ENCODE data around the gene GNPTG.

The GNPTG gene

DNA sequence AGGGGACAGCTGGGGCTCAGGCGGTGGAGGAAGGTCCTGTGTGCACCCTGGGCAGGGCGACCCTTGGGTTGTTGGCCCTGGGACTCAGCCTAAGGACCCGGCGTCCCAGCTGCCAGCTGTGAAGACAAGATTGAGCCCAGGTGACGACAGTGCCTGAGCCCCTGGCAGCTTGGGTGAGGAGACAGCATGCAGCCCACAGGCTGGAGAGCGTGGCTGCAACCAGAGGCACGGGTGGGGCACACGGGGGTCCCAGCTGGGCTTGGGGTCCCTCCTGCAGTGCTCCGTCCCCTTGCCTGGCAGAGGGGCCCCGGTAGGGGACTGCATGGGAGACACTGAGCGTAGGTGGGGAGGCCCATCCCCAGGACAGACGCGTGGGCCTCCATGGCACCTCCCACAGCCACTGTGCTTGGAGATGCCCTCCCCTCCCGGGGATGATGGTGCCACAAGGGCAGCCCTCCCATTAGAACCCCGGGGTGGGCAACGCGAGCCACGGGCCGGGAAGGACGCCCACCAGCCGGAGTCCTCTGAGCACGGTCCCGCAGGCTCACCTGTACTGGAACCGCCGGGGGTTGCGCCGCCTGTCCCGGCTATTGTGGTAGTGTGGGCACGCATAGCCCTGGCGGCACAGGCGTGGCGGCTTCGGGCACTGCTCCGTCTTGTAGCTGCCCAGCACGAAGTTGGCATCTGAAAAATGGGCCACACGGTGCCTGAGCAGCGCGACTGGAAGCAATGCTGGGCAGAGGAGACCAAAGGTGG is 47.3 kb downstream of the GNPTG start:
- no peaks in the 10 kb centered on the region for H3K4me1 ChIP-seq (ENCODE audit: control insufficient read depth, insufficient read depth, low read length)
- no peak overlapping the region for H3K27ac ChIP-seq (ENCODE audit: low read length)
- H3K27me3 ChIP-seq (ENCODE audit: control insufficient read depth, insufficient read depth, low read length), result no peaks in the 10 kb centered on the region
- no peak overlapping the region for H3K4me3 ChIP-seq (ENCODE audit: low read length)
- peaks cover 10% of the 10 kb centered on the region for H3K36me3 ChIP-seq (ENCODE audit: control insufficient read depth, insufficient read depth, low read length)
- DNase-seq (ENCODE audit: low read depth, low spot score), result no peak
- no peaks in the 10 kb centered on the region for H3K9me3 ChIP-seq (ENCODE audit: control insufficient read depth, insufficient read depth, low read length)
- no CpG with 5 or more reads among the region's 38 CpGs for WGBS (ENCODE audit: insufficient coverage, insufficient read length)

DNA sequence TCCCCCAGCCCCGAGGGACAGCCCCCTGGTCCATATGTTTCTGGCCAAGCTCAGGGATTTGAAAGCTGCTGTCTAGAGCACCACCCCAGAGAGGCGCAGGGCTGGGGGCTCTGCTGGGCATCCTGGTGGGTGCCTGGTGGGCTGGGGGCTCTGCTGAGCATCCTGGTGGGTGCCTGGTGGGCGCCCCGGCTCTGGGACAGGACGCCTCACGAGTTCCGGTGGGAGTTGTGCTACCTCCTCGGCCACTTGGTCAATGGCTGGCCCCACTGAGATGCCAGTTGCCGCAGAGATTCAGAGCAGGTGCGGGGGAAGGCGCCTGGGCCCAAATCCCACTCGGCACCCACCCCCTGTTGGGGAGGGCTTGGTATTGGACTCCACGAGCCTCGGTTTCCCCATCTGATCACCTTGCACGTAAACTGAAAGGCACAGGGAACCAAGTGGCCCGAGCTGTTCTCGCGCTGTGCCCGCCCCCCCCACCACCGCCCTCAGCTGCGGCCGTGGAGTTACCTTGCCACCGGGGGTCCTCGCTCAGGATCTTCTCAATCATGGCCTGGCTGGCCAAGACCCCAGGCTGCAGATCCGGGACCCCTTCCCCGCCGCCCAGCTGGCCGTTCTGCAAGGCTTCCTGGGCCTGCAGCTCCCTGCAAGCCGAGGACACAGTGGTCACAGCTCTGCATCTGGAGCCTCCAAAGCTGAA is 49.5 kb downstream of the GNPTG start:
- Histone ChIP-seq H3K27ac (ENCODE audit: low read length) (no peak overlapping the region), H3K9me3 (ENCODE audit: control insufficient read depth, insufficient read depth, low read length) (no peaks in the 10 kb centered on the region), H3K27me3 (ENCODE audit: control insufficient read depth, insufficient read depth, low read length) (no peaks in the 10 kb centered on the region), H3K4me3 (ENCODE audit: low read length) (no peak overlapping the region), H3K36me3 (ENCODE audit: control insufficient read depth, insufficient read depth, low read length) (peaks cover 10% of the 10 kb centered on the region), H3K4me1 (ENCODE audit: control insufficient read depth, insufficient read depth, low read length) (no peaks in the 10 kb centered on the region)
- WGBS (ENCODE audit: insufficient coverage, insufficient read length), result no CpG with 5 or more reads among the region's 29 CpGs
- no peak for DNase-seq (ENCODE audit: low read depth, low spot score)

DNA sequence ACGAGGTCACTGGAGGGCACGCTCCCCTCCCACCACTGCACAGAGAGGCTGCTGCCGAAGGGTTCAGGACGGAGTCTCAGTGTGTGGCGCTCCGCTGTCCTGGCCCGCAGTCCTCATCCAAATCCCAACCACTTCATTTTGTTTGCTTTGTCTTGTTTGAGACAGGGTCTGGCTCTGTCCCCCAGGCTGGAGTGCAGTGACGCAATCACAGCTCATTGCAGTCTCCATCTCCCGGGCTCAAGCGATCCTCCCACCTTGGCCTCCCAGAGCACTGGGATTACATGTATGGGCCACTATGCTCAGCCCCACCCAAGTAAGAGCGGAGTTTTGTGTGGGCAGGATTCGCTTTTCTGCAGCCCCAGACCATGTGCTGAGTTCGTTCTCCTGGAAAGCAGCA is 50.0 kb downstream of the GNPTG start:
- Histone ChIP-seq H3K9me3 (ENCODE audit: control insufficient read depth, insufficient read depth, low read length) (no peaks in the 10 kb centered on the region), H3K27me3 (ENCODE audit: control insufficient read depth, insufficient read depth, low read length) (no peaks in the 10 kb centered on the region), H3K36me3 (ENCODE audit: control insufficient read depth, insufficient read depth, low read length) (peaks cover 10% of the 10 kb centered on the region), H3K4me1 (ENCODE audit: control insufficient read depth, insufficient read depth, low read length) (no peaks in the 10 kb centered on the region), H3K27ac (ENCODE audit: low read length) (no peak overlapping the region), H3K4me3 (ENCODE audit: low read length) (no peak overlapping the region)
- WGBS (ENCODE audit: insufficient coverage, insufficient read length), result no CpG with 5 or more reads among the region's 13 CpGs
- DNase-seq (ENCODE audit: low read depth, low spot score), result no peak

DNA sequence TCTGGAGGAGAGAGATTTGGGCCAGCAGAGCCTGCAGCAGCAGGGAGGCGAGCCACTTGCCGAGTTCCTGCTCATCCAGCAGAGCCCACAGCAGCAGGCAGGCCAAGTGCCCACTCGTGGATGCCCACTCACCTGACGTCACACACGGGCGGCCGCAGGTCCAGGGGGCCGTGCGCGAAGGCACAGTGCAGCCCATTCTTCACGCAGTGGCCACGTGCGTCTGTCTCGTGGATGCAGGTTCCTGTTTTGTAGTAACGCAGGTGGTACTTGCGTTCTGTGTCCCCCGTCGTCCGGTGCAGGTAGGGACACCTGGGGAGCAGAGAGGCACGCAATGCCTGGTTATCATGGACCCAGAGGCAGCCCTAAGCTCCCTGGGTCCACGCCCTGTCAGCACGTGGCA is 51.3 kb downstream of the GNPTG start:
- H3K36me3 ChIP-seq (ENCODE audit: control insufficient read depth, insufficient read depth, low read length), result peaks cover 10% of the 10 kb centered on the region
- H3K27ac ChIP-seq (ENCODE audit: low read length), result no peak overlapping the region
- no peak for DNase-seq (ENCODE audit: low read depth, low spot score)
- no peaks in the 10 kb centered on the region for H3K9me3 ChIP-seq (ENCODE audit: control insufficient read depth, insufficient read depth, low read length)
- no peaks in the 10 kb centered on the region for H3K27me3 ChIP-seq (ENCODE audit: control insufficient read depth, insufficient read depth, low read length)
- WGBS (ENCODE audit: insufficient coverage, insufficient read length), result no CpG with 5 or more reads among the region's 22 CpGs
- H3K4me1 ChIP-seq (ENCODE audit: control insufficient read depth, insufficient read depth, low read length), result no peaks in the 10 kb centered on the region
- no peak overlapping the region for H3K4me3 ChIP-seq (ENCODE audit: low read length)

DNA sequence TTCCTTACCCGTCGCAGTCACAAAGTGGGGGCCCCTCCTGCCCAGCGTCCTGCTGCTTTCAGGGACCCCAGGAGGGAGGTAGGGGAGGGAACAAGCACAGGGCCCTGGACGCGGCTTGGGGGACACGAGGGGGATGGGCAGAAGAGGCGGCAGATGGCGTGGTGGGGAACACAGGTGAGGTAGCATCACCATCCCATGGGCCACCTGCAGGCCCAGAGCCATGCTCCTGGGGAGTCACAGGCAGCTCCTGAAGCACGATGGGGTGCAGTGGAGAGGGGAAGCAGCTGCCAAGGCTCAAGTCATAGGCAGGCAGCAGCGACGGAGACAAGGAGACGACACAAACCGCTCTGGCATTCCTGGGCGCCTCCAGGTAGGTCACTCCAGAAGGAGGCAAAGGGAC is 52.0 kb downstream of the GNPTG start:
- WGBS (ENCODE audit: insufficient coverage, insufficient read length), result no CpG with 5 or more reads among the region's 14 CpGs
- Histone ChIP-seq H3K4me1 (ENCODE audit: control insufficient read depth, insufficient read depth, low read length) (no peaks in the 10 kb centered on the region; the same call in 1 of the 2 replicates), H3K27me3 (ENCODE audit: control insufficient read depth, insufficient read depth, low read length) (no peaks in the 10 kb centered on the region), H3K9me3 (ENCODE audit: control insufficient read depth, insufficient read depth, low read length) (no peaks in the 10 kb centered on the region), H3K36me3 (ENCODE audit: control insufficient read depth, insufficient read depth, low read length) (peaks cover 10% of the 10 kb centered on the region), H3K27ac (ENCODE audit: low read length) (no peak overlapping the region), H3K4me3 (ENCODE audit: low read length) (no peak overlapping the region)
- DNase-seq (ENCODE audit: low read depth, low spot score), result no peak

DNA sequence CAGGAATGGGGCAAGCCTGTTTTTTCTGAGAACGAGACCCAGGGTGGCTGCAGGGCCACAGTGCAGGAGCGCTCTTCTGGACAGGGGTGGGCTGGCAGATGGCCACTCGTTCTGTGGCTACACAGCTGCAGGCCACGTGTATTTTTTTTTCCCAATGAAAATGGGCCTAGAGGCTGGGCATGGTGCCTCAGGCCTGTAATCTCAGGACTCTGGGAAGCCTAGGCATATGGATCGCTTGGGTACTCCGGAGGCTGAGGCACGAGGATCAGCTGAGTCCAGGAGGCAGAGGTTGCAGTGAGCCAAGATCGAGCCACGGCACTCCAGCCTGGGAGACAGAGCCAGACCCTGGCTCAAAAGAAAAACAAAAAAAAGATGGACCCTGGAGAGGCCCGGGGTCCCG is 56.0 kb downstream of the GNPTG start:
- Histone ChIP-seq H3K4me1 (ENCODE audit: control insufficient read depth, insufficient read depth, low read length) (no peaks in the 10 kb centered on the region; the same call in 1 of the 2 replicates), H3K27me3 (ENCODE audit: control insufficient read depth, insufficient read depth, low read length) (no peaks in the 10 kb centered on the region), H3K27ac (ENCODE audit: low read length) (no peak overlapping the region), H3K36me3 (ENCODE audit: control insufficient read depth, insufficient read depth, low read length) (peaks cover 3% of the 10 kb centered on the region), H3K9me3 (ENCODE audit: control insufficient read depth, insufficient read depth, low read length) (no peaks in the 10 kb centered on the region), H3K4me3 (ENCODE audit: low read length) (no peak overlapping the region)
- DNase-seq (ENCODE audit: low read depth, low spot score), result no peak
- WGBS (ENCODE audit: insufficient coverage, insufficient read length), result no CpG with 5 or more reads among the region's 11 CpGs

- no CpG with 5 or more reads among the region's 42 CpGs for WGBS (ENCODE audit: insufficient coverage, insufficient read length)
- peak overlapping the region; percentile 87 for H3K4me3 ChIP-seq (ENCODE audit: low read length)
Observed at GRCh38 chr16:1408171-1408837, 56.6 kb downstream of the GNPTG start.

GRCh38 chr16:1412847-1413246 is 61.1 kb downstream of the GNPTG start:
- Histone ChIP-seq H3K27ac (ENCODE audit: low read length) (no peak overlapping the region), H3K27me3 (ENCODE audit: control insufficient read depth, insufficient read depth, low read length) (no peaks in the 10 kb centered on the region), H3K4me1 (ENCODE audit: control insufficient read depth, insufficient read depth, low read length) (no peaks in the 10 kb centered on the region; the same call in 1 of the 2 replicates), H3K9me3 (ENCODE audit: control insufficient read depth, insufficient read depth, low read length) (no peaks in the 10 kb centered on the region), H3K36me3 (ENCODE audit: control insufficient read depth, insufficient read depth, low read length) (no peaks in the 10 kb centered on the region), H3K4me3 (ENCODE audit: low read length) (no peak overlapping the region)
- no CpG with 5 or more reads among the region's 2 CpGs for WGBS (ENCODE audit: insufficient coverage, insufficient read length)
- DNase-seq (ENCODE audit: low read depth, low spot score), result no peak

More at GRCh38 chr16:1408171-1408837, 56.6 kb downstream of the GNPTG start:
- no peaks in the 10 kb centered on the region for H3K27me3 ChIP-seq (ENCODE audit: control insufficient read depth, insufficient read depth, low read length)
- H3K27ac ChIP-seq (ENCODE audit: low read length), result no peak overlapping the region
- H3K4me1 ChIP-seq (ENCODE audit: control insufficient read depth, insufficient read depth, low read length), result no peaks in the 10 kb centered on the region; the same call in 1 of the 2 replicates
- H3K36me3 ChIP-seq (ENCODE audit: control insufficient read depth, insufficient read depth, low read length), result no peaks in the 10 kb centered on the region
- peak; percentile 29 for DNase-seq (ENCODE audit: low read depth, low spot score)
- no peaks in the 10 kb centered on the region for H3K9me3 ChIP-seq (ENCODE audit: control insufficient read depth, insufficient read depth, low read length)
